ENCODE data around the gene COL18A1. TPM values are rescaled to one million over a fixed set of nuclear protein-coding genes. Genes with fewer than 3 reads are reported as not detected.

COL18A1 gene
- total RNA-seq, 1 donor from 2014 or later: 61.1 TPM

GRCh38 chr21:45478115-45478801 lies 73.3 kb downstream of the COL18A1 start:
- H3K27me3 Mint-ChIP-seq (ENCODE audit: unreplicated experiment): peaks cover 8% of the 10 kb centered on the region
- peak overlapping the region; percentile 39 for H3K27ac Mint-ChIP-seq (ENCODE audit: unreplicated experiment)
- no peaks in the 10 kb centered on the region for H3K9me3 Mint-ChIP-seq (ENCODE audit: unreplicated experiment)
- peaks cover 14% of the 10 kb centered on the region for H3K4me1 Mint-ChIP-seq (ENCODE audit: unreplicated experiment)
- peak; percentile 76 for DNase-seq (ENCODE audit: low spot score)
- peaks cover 17% of the 10 kb centered on the region for H3K36me3 Mint-ChIP-seq (ENCODE audit: low read depth, unreplicated experiment)
- peak; percentile 80 for TF ChIP-seq CTCF (IDR thresholded peaks at IDR 0.05; ENCODE audit: unreplicated experiment)
- peak overlapping the region; percentile 45 for H3K4me3 Mint-ChIP-seq (ENCODE audit: unreplicated experiment)

- peaks cover 18% of the 10 kb centered on the region for H3K36me3 Mint-ChIP-seq (ENCODE audit: low read depth, unreplicated experiment)
Measured at GRCh38 chr21:45478816-45479669, 74.1 kb downstream of the COL18A1 start.

GRCh38 chr21:45479691-45480675 lies 75.0 kb downstream of the COL18A1 start:
- Mint-ChIP-seq H3K4me1 (ENCODE audit: unreplicated experiment) (peaks cover 22% of the 10 kb centered on the region), H3K27ac (ENCODE audit: unreplicated experiment) (no peak overlapping the region), H3K4me3 (ENCODE audit: unreplicated experiment) (no peak overlapping the region), H3K9me3 (ENCODE audit: unreplicated experiment) (no peaks in the 10 kb centered on the region), H3K36me3 (ENCODE audit: low read depth, unreplicated experiment) (peaks cover 18% of the 10 kb centered on the region), H3K27me3 (ENCODE audit: unreplicated experiment) (peaks cover 9% of the 10 kb centered on the region)
- TF ChIP-seq CTCF (IDR thresholded peaks at IDR 0.05; ENCODE audit: unreplicated experiment): no peak
- no peak for DNase-seq (ENCODE audit: low spot score)

More at GRCh38 chr21:45478816-45479669, 74.1 kb downstream of the COL18A1 start:
- Mint-ChIP-seq H3K4me1 (ENCODE audit: unreplicated experiment) (peaks cover 16% of the 10 kb centered on the region), H3K27me3 (ENCODE audit: unreplicated experiment) (peaks cover 7% of the 10 kb centered on the region), H3K4me3 (ENCODE audit: unreplicated experiment) (no peak overlapping the region), H3K27ac (ENCODE audit: unreplicated experiment) (peak overlapping the region; percentile 42), H3K9me3 (ENCODE audit: unreplicated experiment) (no peaks in the 10 kb centered on the region)
- DNase-seq (ENCODE audit: low spot score): no peak
- no peak for TF ChIP-seq CTCF (IDR thresholded peaks at IDR 0.05; ENCODE audit: unreplicated experiment)

- H3K27me3 Mint-ChIP-seq (ENCODE audit: unreplicated experiment): peaks cover 9% of the 10 kb centered on the region
- no peak for DNase-seq (ENCODE audit: low spot score)
- H3K9me3 Mint-ChIP-seq (ENCODE audit: unreplicated experiment): no peaks in the 10 kb centered on the region
- H3K27ac Mint-ChIP-seq (ENCODE audit: unreplicated experiment): no peak overlapping the region
- no peak for TF ChIP-seq CTCF (IDR thresholded peaks at IDR 0.05; ENCODE audit: unreplicated experiment)
- peaks cover 22% of the 10 kb centered on the region for H3K4me1 Mint-ChIP-seq (ENCODE audit: unreplicated experiment)
- H3K4me3 Mint-ChIP-seq (ENCODE audit: unreplicated experiment): no peak overlapping the region
- peaks cover 18% of the 10 kb centered on the region for H3K36me3 Mint-ChIP-seq (ENCODE audit: low read depth, unreplicated experiment)
Measured at GRCh38 chr21:45480701-45481500, 75.9 kb downstream of the COL18A1 start.

All from endothelial cell (in vitro differentiated cells).